ENCODE results near the gene HJURP. TPM values are rescaled to one million over a fixed set of nuclear protein-coding genes. Genes with fewer than 3 reads are reported as not detected.

Gene HJURP
- total RNA-seq, 1 experiment from 2014 or later, result 49.7 TPM

DNA sequence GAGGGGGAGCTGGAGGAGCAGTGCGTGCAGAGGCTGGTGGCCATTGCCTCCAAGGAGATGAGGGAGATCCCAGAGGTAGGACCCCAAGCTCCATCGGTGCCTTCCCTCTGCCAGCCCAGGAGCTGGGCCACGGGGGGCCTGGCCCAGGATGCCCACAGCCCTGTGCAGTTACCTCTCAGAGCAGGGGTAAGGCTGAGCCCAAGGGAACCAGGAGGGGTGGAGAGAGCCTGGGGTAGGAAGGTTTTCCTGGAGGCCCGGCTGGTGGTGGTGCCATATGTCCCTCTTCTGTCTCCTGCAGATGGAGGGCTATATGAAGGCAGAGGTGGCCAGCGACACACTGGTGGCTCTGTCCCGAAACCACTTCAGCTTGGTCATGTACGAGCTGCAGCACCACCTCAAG, 64.8 kb downstream of the HJURP start:
- H3K23me2 ChIP-seq (ENCODE audit: insufficient read length, low read depth, low read length, poor library complexity, severe bottlenecking), result no peaks in the 10 kb centered on the region
- Mint-ChIP-seq H3K4me3 (no peak overlapping the region), H3K27ac (no peak overlapping the region), H3K27me3 (ENCODE audit: low read depth) (peaks cover 10% of the 10 kb centered on the region), H3K9me3 (peaks cover 3 to 5% of the 10 kb centered on the region in 2 experiments; a peak in 2 of 5 replicates), H3K4me1 (no peaks in the 10 kb centered on the region), H3K36me3 (ENCODE audit: insufficient read depth in 1 of 3, low read depth in 3 of 3) (no peaks in the 10 kb centered on the region; a peak in 1 of 7 replicates)
- H2BK120ac ChIP-seq (ENCODE audit: low read depth, low read length, poor library complexity, severe bottlenecking), result no peak overlapping the region
- H3K79me2 ChIP-seq (ENCODE audit: insufficient read depth, low read length), result no peaks in the 10 kb centered on the region
- H3K14ac ChIP-seq (ENCODE audit: insufficient read depth, low read length), result no peak overlapping the region; the same call in 1 of the 2 replicates
- no peaks in the 10 kb centered on the region for H4K20me1 ChIP-seq (ENCODE audit: control insufficient read depth, insufficient read depth, insufficient read length)
- H2BK20ac ChIP-seq (ENCODE audit: low read depth, low read length, poor library complexity, severe bottlenecking), result no peak overlapping the region
- H3K4me2 ChIP-seq (ENCODE audit: insufficient read depth, insufficient read length, low read length), result no peak overlapping the region
- TF ChIP-seq, protein P1, sequence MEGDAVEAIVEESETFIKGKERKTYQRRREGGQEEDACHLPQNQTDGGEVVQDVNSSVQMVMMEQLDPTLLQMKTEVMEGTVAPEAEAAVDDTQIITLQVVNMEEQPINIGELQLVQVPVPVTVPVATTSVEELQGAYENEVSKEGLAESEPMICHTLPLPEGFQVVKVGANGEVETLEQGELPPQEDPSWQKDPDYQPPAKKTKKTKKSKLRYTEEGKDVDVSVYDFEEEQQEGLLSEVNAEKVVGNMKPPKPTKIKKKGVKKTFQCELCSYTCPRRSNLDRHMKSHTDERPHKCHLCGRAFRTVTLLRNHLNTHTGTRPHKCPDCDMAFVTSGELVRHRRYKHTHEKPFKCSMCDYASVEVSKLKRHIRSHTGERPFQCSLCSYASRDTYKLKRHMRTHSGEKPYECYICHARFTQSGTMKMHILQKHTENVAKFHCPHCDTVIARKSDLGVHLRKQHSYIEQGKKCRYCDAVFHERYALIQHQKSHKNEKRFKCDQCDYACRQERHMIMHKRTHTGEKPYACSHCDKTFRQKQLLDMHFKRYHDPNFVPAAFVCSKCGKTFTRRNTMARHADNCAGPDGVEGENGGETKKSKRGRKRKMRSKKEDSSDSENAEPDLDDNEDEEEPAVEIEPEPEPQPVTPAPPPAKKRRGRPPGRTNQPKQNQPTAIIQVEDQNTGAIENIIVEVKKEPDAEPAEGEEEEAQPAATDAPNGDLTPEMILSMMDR (conservative IDR thresholded peaks at IDR 0.05), result no peak
- H3K79me1 ChIP-seq (ENCODE audit: insufficient read depth, low read depth, low read length, poor library complexity, severe bottlenecking), result no peaks in the 10 kb centered on the region
- H3K23ac ChIP-seq (ENCODE audit: insufficient read length, low read depth, low read length), result no peak overlapping the region
- no peak overlapping the region for H4K5ac ChIP-seq (ENCODE audit: insufficient read length, low read depth, low read length)
- H4K91ac ChIP-seq (ENCODE audit: insufficient read length, low read depth, low read length), result no peak overlapping the region
- H2BK12ac ChIP-seq (ENCODE audit: insufficient read length, low read depth, low read length), result no peak overlapping the region
- H4K8ac ChIP-seq (replicated peaks; ENCODE audit: insufficient read length, low read depth, low read length), result no peak overlapping the region
- H3K56ac ChIP-seq (ENCODE audit: insufficient read length, low read depth, low read length), result no peak overlapping the region
- no peak overlapping the region for H3T11ph ChIP-seq (ENCODE audit: low read length)
- H3K27ac ChIP-seq (ENCODE audit: insufficient read length, low read depth, low read length), result no peak overlapping the region
- H3K9ac ChIP-seq (ENCODE audit: extremely low read depth, insufficient read length, low read length), result no peak overlapping the region
- H2BK15ac ChIP-seq (ENCODE audit: low read depth, low read length), result no peak overlapping the region
- H3K9me3 ChIP-seq (ENCODE audit: control insufficient read depth, low read depth, low read length), result no peaks in the 10 kb centered on the region
- H3K18ac ChIP-seq (ENCODE audit: insufficient read length, low read depth, low read length), result no peak overlapping the region
- WGBS (ENCODE audit: extremely low coverage, insufficient read length, low lambda C conversion rate), result no CpG with 5 or more reads among the region's 7 CpGs
- no peak overlapping the region for H2AK5ac ChIP-seq (ENCODE audit: insufficient read length, low read length)
- H2BK5ac ChIP-seq (ENCODE audit: insufficient read length, low read length), result no peak overlapping the region
- no peaks in the 10 kb centered on the region for H3K27me3 ChIP-seq (ENCODE audit: insufficient read depth, low read length)
- DNase-seq, result peak; percentile 23
- no peaks in the 10 kb centered on the region for H3K4me1 ChIP-seq (ENCODE audit: insufficient read depth, low read length)
- no peak overlapping the region for H3K4ac ChIP-seq (ENCODE audit: low read depth, low read length)
- H2AFZ ChIP-seq (ENCODE audit: low read length), result no peak overlapping the region

Other genes starting within 250 kb of the HJURP start
- not detected in 2 replicates for gene UGT1A8, start 236.9 kb downstream of the HJURP start, total RNA-seq (2021)
- not detected in 2 replicates for gene UGT1A10, start 218.1 kb downstream of the HJURP start, total RNA-seq (2021)
- not detected in 2 replicates for gene UGT1A9, start 182.6 kb downstream of the HJURP start, total RNA-seq (2021)
- not detected in 2 replicates for gene UGT1A7, start 172.6 kb downstream of the HJURP start, total RNA-seq (2021)
- gene UGT1A6, start 161.6 kb downstream of the HJURP start, total RNA-seq (2021), result not detected in 2 replicates
- not detected in 2 replicates for gene UGT1A5, start 141.6 kb downstream of the HJURP start, total RNA-seq (2021)
- not detected in 2 replicates for gene UGT1A4, start 135.8 kb downstream of the HJURP start, total RNA-seq (2021)
- not detected in 2 replicates for gene UGT1A3, start 125.5 kb downstream of the HJURP start, total RNA-seq (2021)
- gene UGT1A1, start 94.3 kb downstream of the HJURP start, total RNA-seq (2021), result not detected in 2 replicates
- not detected in 2 replicates for gene MROH2A, start 76.2 kb downstream of the HJURP start, total RNA-seq (2021)
- gene TRPM8, start 62.8 kb upstream of the HJURP start, total RNA-seq (2021), result 0.20 and 0.28 TPM in 2 replicates
- not detected in 2 replicates for gene SPP2, start 196.2 kb upstream of the HJURP start, total RNA-seq (2021)

All from H9 (cell line).